IgD-negative memory B cell (primary cell): ENCODE measurements around the gene NRSN2. TPM values are rescaled to one million over a fixed set of nuclear protein-coding genes. Genes with fewer than 3 reads are reported as not detected.

Source experiments
- H3K27ac Mint-ChIP-seq, 3 donors: one replicate each; pipeline ENCODE4 v1.8.0; 2020 to 2022; ENCODE audit warnings: mild to moderate bottlenecking in 3 of 3, mixed read lengths in 3 of 3, moderate library complexity in 1 of 3
- H3K27me3 Mint-ChIP-seq: one replicate; pipeline ENCODE4 v1.8.0; 2021; ENCODE audit warnings: mixed read lengths
- H3K36me3 Mint-ChIP-seq: one replicate; pipeline ENCODE4 v1.8.0; 2020; ENCODE audit warnings: mild to moderate bottlenecking, mixed read lengths
- H3K4me1 Mint-ChIP-seq, 3 donors: one replicate each; pipeline ENCODE4 v1.8.0; 2020 to 2022; ENCODE audit warnings: mixed read lengths in 3 of 3, mild to moderate bottlenecking in 1 of 3
- H3K4me3 Mint-ChIP-seq, 4 donors: one replicate each; pipeline ENCODE4 v1.8.0; 2020 to 2022; ENCODE audit warnings: mild to moderate bottlenecking in 4 of 4, mixed read lengths in 4 of 4, moderate library complexity in 3 of 4
- H3K9me3 Mint-ChIP-seq, 3 donors: one replicate each; pipeline ENCODE4 v1.8.0; 2020 to 2021; ENCODE audit warnings: mixed read lengths in 3 of 3, mild to moderate bottlenecking in 1 of 3
- polyA plus RNA-seq: library from polyadenylated mRNA; unstranded; fragments of 300-500 nt; fragmentation: Illumina TruSeq; gene quantifications from one replicate; pipeline ENCODE4 v1.2.3, GENCODE V29; 2021

The NRSN2 gene
- polyA plus RNA-seq, 1 donor from 2014 or later = 6.2 TPM

GRCh38 chr20:312866-313265 is 34.0 kb upstream of the NRSN2 start:
- Mint-ChIP-seq H3K4me1 (peaks cover 10 to 20% (median 15%) of the 10 kb centered on the region in 3 donors), H3K36me3 (peaks cover 3% of the 10 kb centered on the region), H3K27ac (no peak overlapping the region), H3K4me3 (peak overlapping the region in 2 of 4 donors; percentile 33 to 51), H3K27me3 (no peaks in the 10 kb centered on the region), H3K9me3 (no peaks in the 10 kb centered on the region)

GRCh38 chr20:313402-313801 is 33.5 kb upstream of the NRSN2 start:
- H3K4me3 Mint-ChIP-seq = no peak overlapping the region
- H3K36me3 Mint-ChIP-seq = peaks cover 3% of the 10 kb centered on the region
- no peaks in the 10 kb centered on the region for H3K9me3 Mint-ChIP-seq
- peaks cover 10 to 20% (median 15%) of the 10 kb centered on the region in 3 donors for H3K4me1 Mint-ChIP-seq
- H3K27me3 Mint-ChIP-seq = no peaks in the 10 kb centered on the region
- no peak overlapping the region for H3K27ac Mint-ChIP-seq

- H3K27me3 Mint-ChIP-seq = no peaks in the 10 kb centered on the region
- H3K4me3 Mint-ChIP-seq = no peak overlapping the region
- H3K27ac Mint-ChIP-seq = no peak overlapping the region
- H3K36me3 Mint-ChIP-seq = peaks cover 3% of the 10 kb centered on the region
- H3K9me3 Mint-ChIP-seq = no peaks in the 10 kb centered on the region
- peaks cover 10 to 20% (median 15%) of the 10 kb centered on the region in 3 donors for H3K4me1 Mint-ChIP-seq
These were observed 33.0 kb upstream of the NRSN2 start for GRCh38 chr20:313948-314347.

GRCh38 chr20:316316-317068 is 30.4 kb upstream of the NRSN2 start:
- Mint-ChIP-seq H3K36me3 (peaks cover 5% of the 10 kb centered on the region), H3K4me3 (no peak overlapping the region), H3K27ac (no peak overlapping the region), H3K27me3 (no peaks in the 10 kb centered on the region), H3K9me3 (no peaks in the 10 kb centered on the region), H3K4me1 (peaks cover 3 to 5% (median 3%) of the 10 kb centered on the region in 3 donors)

- Mint-ChIP-seq H3K9me3 (no peaks in the 10 kb centered on the region), H3K36me3 (peaks cover 7% of the 10 kb centered on the region), H3K27me3 (no peaks in the 10 kb centered on the region), H3K4me3 (peak overlapping the region; percentile 90 to 98 (median 95)), H3K4me1 (peaks cover 3 to 16% (median 13%) of the 10 kb centered on the region in 3 donors), H3K27ac (peak overlapping the region; percentile 92 to 99 (median 96))
These were observed 22.5 kb upstream of the NRSN2 start for GRCh38 chr20:324177-325044.

- Mint-ChIP-seq H3K4me3 (peak within 1 kb of the TSS; percentile 90 to 98 (median 95)), H3K27ac (peak within 1 kb of the TSS; percentile 92 to 99 (median 96)), H3K36me3 (peaks cover 7% of the 10 kb centered on the region), H3K27me3 (no peaks in the 10 kb centered on the region), H3K9me3 (no peaks in the 10 kb centered on the region), H3K4me1 (peaks cover 3 to 24% (median 22%) of the 10 kb centered on the region in 3 donors)
These were observed 21.6 kb upstream of the NRSN2 start, which contains the start of gene SOX12 for GRCh38 chr20:325045-325888. Gene SOX12 (plus strand): TSS chr20:325552. CDS start chr20:325925, 373 bp downstream.

- Mint-ChIP-seq H3K36me3 (peaks cover 7% of the 10 kb centered on the region), H3K9me3 (no peaks in the 10 kb centered on the region), H3K4me1 (peaks cover 3 to 28% (median 25%) of the 10 kb centered on the region in 3 donors), H3K27ac (peak overlapping the region in 2 of 3 donors; percentile 54 to 80), H3K27me3 (no peaks in the 10 kb centered on the region), H3K4me3 (peak overlapping the region; percentile 66 to 94 (median 88))
These were observed 20.8 kb upstream of the NRSN2 start for GRCh38 chr20:325889-326644.

- peaks cover 2% of the 10 kb centered on the region for H3K36me3 Mint-ChIP-seq
- peaks cover 3 to 28% (median 25%) of the 10 kb centered on the region in 3 donors for H3K4me1 Mint-ChIP-seq
- no peaks in the 10 kb centered on the region for H3K9me3 Mint-ChIP-seq
- H3K27ac Mint-ChIP-seq = peak overlapping the region; percentile 39 to 93 (median 54)
- H3K27me3 Mint-ChIP-seq = no peaks in the 10 kb centered on the region
- peak overlapping the region; percentile 66 to 91 (median 82) for H3K4me3 Mint-ChIP-seq
These were observed 20.2 kb upstream of the NRSN2 start for GRCh38 chr20:326645-327185.

- Mint-ChIP-seq H3K4me1 (peaks cover 3 to 28% (median 25%) of the 10 kb centered on the region in 3 donors), H3K27ac (peak overlapping the region; percentile 54 to 93 (median 67)), H3K27me3 (no peaks in the 10 kb centered on the region), H3K9me3 (no peaks in the 10 kb centered on the region), H3K36me3 (peaks cover under 1% of the 10 kb centered on the region), H3K4me3 (peak overlapping the region; percentile 66 to 91 (median 82))
These were observed 19.5 kb upstream of the NRSN2 start for GRCh38 chr20:327186-328026.

- Mint-ChIP-seq H3K9me3 (no peaks in the 10 kb centered on the region), H3K4me3 (peak overlapping the region; percentile 63 to 91 (median 70)), H3K27ac (peak overlapping the region; percentile 54 to 93 (median 88)), H3K4me1 (peaks cover 3 to 28% (median 25%) of the 10 kb centered on the region in 3 donors), H3K27me3 (no peaks in the 10 kb centered on the region), H3K36me3 (no peaks in the 10 kb centered on the region)
These were observed 18.6 kb upstream of the NRSN2 start for GRCh38 chr20:328027-328974.

GRCh38 chr20:328975-329695 is 17.8 kb upstream of the NRSN2 start:
- peak overlapping the region in 3 of 4 donors; percentile 31 to 66 (median 58) for H3K4me3 Mint-ChIP-seq
- peak overlapping the region; percentile 54 to 93 (median 60) for H3K27ac Mint-ChIP-seq

More at GRCh38 chr20:328975-329695, 17.8 kb upstream of the NRSN2 start:
- H3K4me1 Mint-ChIP-seq = peaks cover 3 to 25% (median 22%) of the 10 kb centered on the region in 3 donors
- no peaks in the 10 kb centered on the region for H3K9me3 Mint-ChIP-seq
- no peaks in the 10 kb centered on the region for H3K27me3 Mint-ChIP-seq
- no peaks in the 10 kb centered on the region for H3K36me3 Mint-ChIP-seq
